Panc1 (cell line): ENCODE data around the gene NEK7. TPM values are rescaled to one million over a fixed set of nuclear protein-coding genes. Genes with fewer than 3 reads are reported as not detected.

Experiments
- ATAC-seq: fragments of 200-7000 bp; cut with Tn5 transposase; 2 replicates; pipeline ENCODE4 v1.9.1; 2020; ENCODE audit warnings: mild to moderate bottlenecking, moderate library complexity
- BruUV-seq: library from RNA; stranded (reverse); fragments of 400-500 nt; replicated peaks from 2 replicates; lab custom pipeline; 2021; lab: Mats Ljungman, UMichigan
- CTCF ChIA-PET: fragments of 300-600 bp; sonication (Branson Sonifier 250); formaldehyde crosslinking; loops from one replicate; lab custom pipeline; 2022; ENCODE audit warnings: antibody characterized with exemption; lab: Charles Lee
- POLR2A ChIA-PET: fragments of 300-600 bp; sonication (Branson Sonifier 250); formaldehyde crosslinking; loops from one replicate; lab custom pipeline; 2022; ENCODE audit warnings: antibody characterized with exemption; lab: Charles Lee
- DNase-seq: peaks from one replicate; pipeline ENCODE4 v3.0.0-alpha.2; 2010; ENCODE audit warnings: low read depth, low spot score
- H3K27ac ChIP-seq: 2 replicates; pipeline ENCODE4 v1.5.1; 2011; ENCODE audit warnings: mild to moderate bottlenecking, low read length, inconsistent platforms
- H3K27me3 ChIP-seq: fragments of 200-500 bp; sonication (Bioruptor generic); 2 replicates; pipeline ENCODE4 v1.6.0; 2014; ENCODE audit warnings: low read length, inconsistent platforms; ENCODE audit not compliant: control insufficient read depth, insufficient read depth
- H3K36me3 ChIP-seq: fragments of 200-500 bp; sonication (Bioruptor generic); 2 replicates; pipeline ENCODE4 v1.5.1; 2014; ENCODE audit warnings: inconsistent platforms, mild to moderate bottlenecking, low read length, moderate library complexity; ENCODE audit not compliant: control insufficient read depth, insufficient read depth
- H3K4me1 ChIP-seq: 2 replicates; pipeline ENCODE4 v1.5.1; 2011; ENCODE audit warnings: inconsistent platforms, mild to moderate bottlenecking, low read length, moderate library complexity; ENCODE audit not compliant: control insufficient read depth, insufficient read depth
- H3K4me3 ChIP-seq, 2 experiments: 2 replicates each; pipeline ENCODE4 v1.5.1; 2011 to 2012; ENCODE audit warnings: low read depth in 2 of 2, low read length in 2 of 2, mild to moderate bottlenecking in 2 of 2, inconsistent platforms in 1 of 2, moderate library complexity in 1 of 2
- H3K9me3 ChIP-seq: fragments of 200-500 bp; sonication (Bioruptor generic); 2 replicates; pipeline ENCODE4 v1.5.1; 2014; ENCODE audit warnings: low read depth, mild to moderate bottlenecking, inconsistent platforms, low read length, moderate library complexity; ENCODE audit not compliant: control insufficient read depth, insufficient read depth
- POLR2AphosphoS5 ChIP-seq: IDR thresholded peaks from 2 replicates; pipeline ENCODE4 v1.6.1; 2012; ENCODE audit warnings: mild to moderate bottlenecking, low read depth, low read length, moderate library complexity
- SIN3A ChIP-seq: IDR thresholded peaks from 2 replicates; pipeline ENCODE4 v1.6.1; 2012; ENCODE audit warnings: low read depth, mild to moderate bottlenecking, low read length, moderate library complexity, borderline replicate concordance; ENCODE audit not compliant: insufficient read depth
- TCF7L2 ChIP-seq: IDR thresholded peaks from 2 replicates; pipeline ENCODE4 v1.6.1; 2011; ENCODE audit warnings: mild to moderate bottlenecking, low read depth, low read length, inconsistent platforms
- in situ Hi-C: cut with HindIII; loops from 2 replicates; pipeline ENCODE4 v1.10.0; 2016; ENCODE audit warnings: low sequenced_read_pairs, low pct_unique_long_range_greater_than_20kb
- intact Hi-C: fragments of 100-400 bp; cut with micrococcal nuclease; formaldehyde crosslinking; loops from one replicate; pipeline ENCODE4 v1.10.0; 2022; ENCODE audit not compliant: unreplicated experiment
- total RNA-seq: library from RNA; stranded (reverse); gene quantifications from one replicate; pipeline ENCODE4 v1.2.1, GENCODE V29; 2021; ENCODE audit not compliant: unreplicated experiment
- TF ChIP-seq, protein P1 (sequence below): fragments of 450-650 bp; IDR thresholded peaks from 2 replicates; pipeline ENCODE4 v1.5.1; 2017; ENCODE audit warnings: mild to moderate bottlenecking
- TF ChIP-seq, protein P2 (sequence below), 2 experiments: IDR thresholded peaks; 2 replicates each; pipeline ENCODE4 v1.6.1; 2011 to 2012; ENCODE audit warnings: low read depth in 2 of 2, control low read depth in 1 of 2, low read length in 1 of 2, mild to moderate bottlenecking in 1 of 2, moderate library complexity in 1 of 2; ENCODE audit not compliant: insufficient read depth in 1 of 2

NEK7 gene
- total RNA-seq, 1 experiment from 2014 or later = 53.0 TPM

DNA sequence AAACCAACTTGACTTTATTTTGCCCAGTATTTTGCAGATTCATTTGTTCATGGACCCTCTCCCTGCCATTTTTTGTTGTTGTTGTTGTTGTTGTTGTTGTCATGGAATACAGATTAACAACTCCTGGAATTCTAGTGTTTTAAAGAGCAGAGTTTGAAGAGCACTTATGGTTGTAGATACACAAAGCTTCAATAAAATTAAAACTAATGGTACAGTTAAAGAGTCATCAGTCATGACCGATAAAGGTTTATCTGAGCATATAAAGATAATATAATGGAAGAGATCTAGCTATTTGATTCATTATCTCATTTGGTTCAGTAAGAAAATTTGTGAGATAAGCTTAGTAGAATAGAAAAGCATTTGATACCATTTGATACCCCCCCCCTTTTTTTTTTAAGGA lies 21.8 kb downstream of the NEK7 start:
- Histone ChIP-seq H3K36me3 (no peaks in the 10 kb centered on the region; the same call in 1 of the 2 replicates), H3K27me3 (no peaks in the 10 kb centered on the region), H3K27ac (no peak overlapping the region), H3K4me3 (no peak overlapping the region), H3K4me1 (no peaks in the 10 kb centered on the region), H3K9me3 (no peaks in the 10 kb centered on the region)
- no peak for TF ChIP-seq POLR2AphosphoS5
- no peak for TF ChIP-seq SIN3A
- TF ChIP-seq TCF7L2 = no peak
- TF ChIP-seq, protein P1, sequence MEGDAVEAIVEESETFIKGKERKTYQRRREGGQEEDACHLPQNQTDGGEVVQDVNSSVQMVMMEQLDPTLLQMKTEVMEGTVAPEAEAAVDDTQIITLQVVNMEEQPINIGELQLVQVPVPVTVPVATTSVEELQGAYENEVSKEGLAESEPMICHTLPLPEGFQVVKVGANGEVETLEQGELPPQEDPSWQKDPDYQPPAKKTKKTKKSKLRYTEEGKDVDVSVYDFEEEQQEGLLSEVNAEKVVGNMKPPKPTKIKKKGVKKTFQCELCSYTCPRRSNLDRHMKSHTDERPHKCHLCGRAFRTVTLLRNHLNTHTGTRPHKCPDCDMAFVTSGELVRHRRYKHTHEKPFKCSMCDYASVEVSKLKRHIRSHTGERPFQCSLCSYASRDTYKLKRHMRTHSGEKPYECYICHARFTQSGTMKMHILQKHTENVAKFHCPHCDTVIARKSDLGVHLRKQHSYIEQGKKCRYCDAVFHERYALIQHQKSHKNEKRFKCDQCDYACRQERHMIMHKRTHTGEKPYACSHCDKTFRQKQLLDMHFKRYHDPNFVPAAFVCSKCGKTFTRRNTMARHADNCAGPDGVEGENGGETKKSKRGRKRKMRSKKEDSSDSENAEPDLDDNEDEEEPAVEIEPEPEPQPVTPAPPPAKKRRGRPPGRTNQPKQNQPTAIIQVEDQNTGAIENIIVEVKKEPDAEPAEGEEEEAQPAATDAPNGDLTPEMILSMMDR = no peak
- TF ChIP-seq, protein P2, sequence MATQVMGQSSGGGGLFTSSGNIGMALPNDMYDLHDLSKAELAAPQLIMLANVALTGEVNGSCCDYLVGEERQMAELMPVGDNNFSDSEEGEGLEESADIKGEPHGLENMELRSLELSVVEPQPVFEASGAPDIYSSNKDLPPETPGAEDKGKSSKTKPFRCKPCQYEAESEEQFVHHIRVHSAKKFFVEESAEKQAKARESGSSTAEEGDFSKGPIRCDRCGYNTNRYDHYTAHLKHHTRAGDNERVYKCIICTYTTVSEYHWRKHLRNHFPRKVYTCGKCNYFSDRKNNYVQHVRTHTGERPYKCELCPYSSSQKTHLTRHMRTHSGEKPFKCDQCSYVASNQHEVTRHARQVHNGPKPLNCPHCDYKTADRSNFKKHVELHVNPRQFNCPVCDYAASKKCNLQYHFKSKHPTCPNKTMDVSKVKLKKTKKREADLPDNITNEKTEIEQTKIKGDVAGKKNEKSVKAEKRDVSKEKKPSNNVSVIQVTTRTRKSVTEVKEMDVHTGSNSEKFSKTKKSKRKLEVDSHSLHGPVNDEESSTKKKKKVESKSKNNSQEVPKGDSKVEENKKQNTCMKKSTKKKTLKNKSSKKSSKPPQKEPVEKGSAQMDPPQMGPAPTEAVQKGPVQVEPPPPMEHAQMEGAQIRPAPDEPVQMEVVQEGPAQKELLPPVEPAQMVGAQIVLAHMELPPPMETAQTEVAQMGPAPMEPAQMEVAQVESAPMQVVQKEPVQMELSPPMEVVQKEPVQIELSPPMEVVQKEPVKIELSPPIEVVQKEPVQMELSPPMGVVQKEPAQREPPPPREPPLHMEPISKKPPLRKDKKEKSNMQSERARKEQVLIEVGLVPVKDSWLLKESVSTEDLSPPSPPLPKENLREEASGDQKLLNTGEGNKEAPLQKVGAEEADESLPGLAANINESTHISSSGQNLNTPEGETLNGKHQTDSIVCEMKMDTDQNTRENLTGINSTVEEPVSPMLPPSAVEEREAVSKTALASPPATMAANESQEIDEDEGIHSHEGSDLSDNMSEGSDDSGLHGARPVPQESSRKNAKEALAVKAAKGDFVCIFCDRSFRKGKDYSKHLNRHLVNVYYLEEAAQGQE (IDR thresholded peaks at IDR 0.05; ENCODE audit: insufficient read depth in 1 of 2, low read depth in 2 of 2, low read length in 1 of 2) = no peak
- ChIA-PET CTCF (no interaction called here), POLR2A (no interaction called here)
- no TSS peak for BruUV-seq
- intact Hi-C loops = no loop called here
- in situ Hi-C loops = no loop called here
- ATAC-seq (no peak), DNase-seq (no peak)

DNA sequence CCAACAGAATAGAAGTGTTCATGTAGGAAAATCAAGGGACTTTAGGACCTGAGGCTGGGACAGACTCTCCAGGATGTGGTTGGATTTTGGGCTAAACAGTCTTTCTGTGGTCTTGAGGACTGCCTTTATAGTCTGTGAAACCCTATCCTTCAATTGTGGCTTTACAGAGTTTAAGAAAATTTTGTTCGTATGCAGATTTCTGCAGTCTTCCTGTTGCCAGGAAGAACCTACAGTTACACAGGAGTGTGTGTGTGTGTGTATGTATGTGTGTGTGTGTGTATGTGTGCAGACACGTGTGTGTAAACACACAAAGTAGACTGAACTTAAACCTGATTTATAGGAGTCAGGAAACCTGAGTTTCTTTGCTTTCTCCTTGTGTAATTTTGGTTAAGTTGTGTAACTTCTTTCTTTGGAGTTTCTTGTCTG lies 22.8 kb downstream of the NEK7 start:
- no peaks in the 10 kb centered on the region for H3K9me3 ChIP-seq
- BruUV-seq = no TSS peak
- no peak overlapping the region for H3K27ac ChIP-seq
- TF ChIP-seq, protein P1 = no peak
- TF ChIP-seq, protein P2 (IDR thresholded peaks at IDR 0.05; ENCODE audit: insufficient read depth in 1 of 2, low read depth in 2 of 2, low read length in 1 of 2) = no peak
- TF ChIP-seq TCF7L2 (no peak), SIN3A (no peak), POLR2AphosphoS5 (no peak)
- H3K27me3 ChIP-seq = no peaks in the 10 kb centered on the region
- in situ Hi-C loops = no loop called here
- H3K36me3 ChIP-seq = no peaks in the 10 kb centered on the region; the same call in 1 of the 2 replicates
- no peak for DNase-seq
- intact Hi-C loops = no loop called here
- no peak for ATAC-seq
- no peak overlapping the region for H3K4me3 ChIP-seq
- POLR2A ChIA-PET = no interaction called here
- H3K4me1 ChIP-seq = no peaks in the 10 kb centered on the region
- CTCF ChIA-PET = no interaction called here
